ENCODE measurements around the gene RPS14. TPM values are rescaled to one million over a fixed set of nuclear protein-coding genes. Genes with fewer than 3 reads are reported as not detected.

The RPS14 gene
- total and polyA plus RNA-seq, 2 of the 8 experiments (the other 6 are each of a cell fraction or from before 2014, with no cell fraction given), result 2,548 to 6,423 TPM

- no peak for TF ChIP-seq CHD7 (IDR thresholded peaks at IDR 0.05; ENCODE audit: insufficient replicate concordance, low read length)
- TF ChIP-seq SP2 (IDR thresholded peaks at IDR 0.05; ENCODE audit: low read length), result no peak
- no peak for TF ChIP-seq BACH1 (IDR thresholded peaks at IDR 0.05; ENCODE audit: low read length)
Measured at GRCh38 chr5:150408231-150408943, 41.2 kb downstream of the RPS14 start (continued).
